Muscle layer of duodenum (tissue), 2 donors: Measurements from ENCODE around the gene DLD.
"Not testable (repeated sequence)": the region's sequence is repeated elsewhere in the genome, so short reads cannot be mapped to it uniquely, and the experiment has no call there.

Source experiments
- H3K27ac ChIP-seq: one replicate; pipeline ENCODE4 v1.7.0; 2013; ENCODE audit warnings: mild to moderate bottlenecking, low read length
- H3K27me3 ChIP-seq: one replicate; pipeline ENCODE4 v1.7.0; 2013; ENCODE audit warnings: low read depth, mild to moderate bottlenecking, control low read depth, low read length
- H3K36me3 ChIP-seq, 2 donors: one replicate each; pipeline ENCODE4 v1.7.0; 2013; ENCODE audit warnings: low read length in 2 of 2, control low read depth in 1 of 2, mild to moderate bottlenecking in 1 of 2; ENCODE audit not compliant: insufficient read depth in 2 of 2, control insufficient read depth in 1 of 2
- H3K4me1 ChIP-seq, 2 donors: one replicate each; pipeline ENCODE4 v1.7.0; 2013; ENCODE audit warnings: low read length in 2 of 2, mild to moderate bottlenecking in 2 of 2, control low read depth in 1 of 2, moderate library complexity in 1 of 2; ENCODE audit not compliant: insufficient read depth in 2 of 2, control insufficient read depth in 1 of 2
- H3K4me3 ChIP-seq, 2 donors: one replicate each; pipeline ENCODE4 v1.7.0; 2013; ENCODE audit warnings: low read length in 2 of 2, low read depth in 1 of 2, mild to moderate bottlenecking in 1 of 2
- H3K9me3 ChIP-seq, 2 donors: one replicate each; pipeline ENCODE4 v1.7.0; 2013; ENCODE audit warnings: low read length in 2 of 2, control low read depth in 1 of 2, mild to moderate bottlenecking in 1 of 2; ENCODE audit not compliant: control insufficient read depth in 1 of 2
- donor health status: healthy.

The DLD gene

GRCh38 chr7:107890962-107891635 is at the start of gene DLD:
TSS of gene DLD (plus strand) at chr7:107891183. CDS start at chr7:107891251, 68 bp downstream.
- H3K9me3 ChIP-seq: no peaks in the 10 kb centered on the region
- H3K36me3 ChIP-seq: peaks cover 4 to 19% of the 10 kb centered on the region in 2 donors
- H3K4me1 ChIP-seq: peaks cover 10 to 38% of the 10 kb centered on the region in 2 donors
- H3K4me3 ChIP-seq: peak within 1 kb of the TSS; percentile 76 to 95
- H3K27me3 ChIP-seq: no peaks in the 10 kb centered on the region
- peak within 1 kb of the TSS; percentile 97 for H3K27ac ChIP-seq

- Histone ChIP-seq H3K4me3 (no peak overlapping the region), H3K27me3 (no peaks in the 10 kb centered on the region), H3K4me1 (no peaks in the 10 kb centered on the region), H3K9me3 (no peaks in the 10 kb centered on the region), H3K36me3 (no peaks in the 10 kb centered on the region), H3K27ac (no peak overlapping the region)
Observed at GRCh38 chr7:107842213-107842612, 48.8 kb upstream of the DLD start.

- Histone ChIP-seq H3K27me3 (no peaks in the 10 kb centered on the region), H3K4me3 (no peak overlapping the region), H3K27ac (no peak overlapping the region), H3K4me1 (no peaks in the 10 kb centered on the region), H3K9me3 (no peaks in the 10 kb centered on the region), H3K36me3 (no peaks in the 10 kb centered on the region)
Observed at GRCh38 chr7:107843184-107843583, 47.8 kb upstream of the DLD start.

- Histone ChIP-seq H3K9me3 (no peaks in the 10 kb centered on the region), H3K4me3 (no peak overlapping the region), H3K4me1 (no peaks in the 10 kb centered on the region), H3K36me3 (no peaks in the 10 kb centered on the region), H3K27me3 (no peaks in the 10 kb centered on the region), H3K27ac (no peak overlapping the region)
Observed at GRCh38 chr7:107846324-107846723, 44.7 kb upstream of the DLD start.

GRCh38 chr7:107847168-107847835 is 43.7 kb upstream of the DLD start:
- Histone ChIP-seq H3K27me3 (no peaks in the 10 kb centered on the region), H3K9me3 (no peaks in the 10 kb centered on the region), H3K27ac (no peak overlapping the region), H3K36me3 (no peaks in the 10 kb centered on the region), H3K4me3 (no peak overlapping the region), H3K4me1 (no peaks in the 10 kb centered on the region)

GRCh38 chr7:107847836-107848175 is 43.2 kb upstream of the DLD start:
- H3K4me3 ChIP-seq, H3K4me1 ChIP-seq, H3K9me3 ChIP-seq, H3K36me3 ChIP-seq, H3K27ac ChIP-seq, H3K27me3 ChIP-seq: not testable (repeated sequence)

GRCh38 chr7:107848211-107848610 is 42.8 kb upstream of the DLD start:
- H3K4me3 ChIP-seq, H3K27ac ChIP-seq, H3K4me1 ChIP-seq, H3K27me3 ChIP-seq, H3K36me3 ChIP-seq, H3K9me3 ChIP-seq: not testable (repeated sequence)

- Histone ChIP-seq H3K27ac (peak overlapping the region; percentile 8), H3K36me3 (no peaks in the 10 kb centered on the region), H3K9me3 (no peaks in the 10 kb centered on the region), H3K4me3 (no peak overlapping the region), H3K4me1 (no peaks in the 10 kb centered on the region), H3K27me3 (no peaks in the 10 kb centered on the region)
Observed at GRCh38 chr7:107850216-107850615, 40.8 kb upstream of the DLD start.

GRCh38 chr7:107850643-107851042 is 40.3 kb upstream of the DLD start:
- Histone ChIP-seq H3K9me3 (no peaks in the 10 kb centered on the region), H3K4me1 (no peaks in the 10 kb centered on the region), H3K4me3 (no peak overlapping the region), H3K27ac (peak overlapping the region; percentile 8), H3K27me3 (no peaks in the 10 kb centered on the region), H3K36me3 (no peaks in the 10 kb centered on the region)

- Histone ChIP-seq H3K4me1 (peaks cover 0 to 6% of the 10 kb centered on the region in 2 donors), H3K27ac (no peak overlapping the region), H3K9me3 (no peaks in the 10 kb centered on the region), H3K36me3 (no peaks in the 10 kb centered on the region), H3K4me3 (no peak overlapping the region), H3K27me3 (no peaks in the 10 kb centered on the region)
Observed at GRCh38 chr7:107854454-107854853, 36.5 kb upstream of the DLD start.

- Histone ChIP-seq H3K4me1 (peaks cover 0 to 6% of the 10 kb centered on the region in 2 donors), H3K27ac (no peak overlapping the region)
Observed at GRCh38 chr7:107854989-107855388, 36.0 kb upstream of the DLD start.

More at GRCh38 chr7:107854989-107855388, 36.0 kb upstream of the DLD start:
- Histone ChIP-seq H3K36me3 (no peaks in the 10 kb centered on the region), H3K9me3 (no peaks in the 10 kb centered on the region), H3K4me3 (no peak overlapping the region), H3K27me3 (no peaks in the 10 kb centered on the region)
